Omental fat pad (tissue), 4 donors: ENCODE measurements around the gene SLC45A2. TPM values are rescaled to one million over a fixed set of nuclear protein-coding genes. Genes with fewer than 3 reads are reported as not detected.
"Not testable (repeated sequence)": the region's sequence is repeated elsewhere in the genome, so short reads cannot be mapped to it uniquely, and the experiment has no call there.

ENCODE experiments used
- ATAC-seq: fragments of 150-250 bp; one replicate; pipeline ENCODE4 v1.9.1; 2016; ENCODE audit warnings: mild to moderate bottlenecking, moderate library complexity; ENCODE audit not compliant: low FRiP score
- DNase-seq: peaks from one replicate; pipeline ENCODE4 v3.0.0-alpha.2; 2019; ENCODE audit warnings: low spot score
- total RNA-seq, 4 donors: library from RNA; depleted of rRNA; stranded (reverse); fragments of >200 nt; gene quantifications; one replicate each; pipeline ENCODE4 v1.1.0, GENCODE V29; 2016
- TF ChIP-seq, protein P1 (sequence below), 3 donors: fragments of 450-650 bp; IDR thresholded peaks; one replicate each; pipeline ENCODE4 v1.5.1; 2016 to 2017; ENCODE audit warnings: antibody characterized with exemption in 3 of 3, mild to moderate bottlenecking in 3 of 3, moderate library complexity in 2 of 3

SLC45A2 gene, protein sequence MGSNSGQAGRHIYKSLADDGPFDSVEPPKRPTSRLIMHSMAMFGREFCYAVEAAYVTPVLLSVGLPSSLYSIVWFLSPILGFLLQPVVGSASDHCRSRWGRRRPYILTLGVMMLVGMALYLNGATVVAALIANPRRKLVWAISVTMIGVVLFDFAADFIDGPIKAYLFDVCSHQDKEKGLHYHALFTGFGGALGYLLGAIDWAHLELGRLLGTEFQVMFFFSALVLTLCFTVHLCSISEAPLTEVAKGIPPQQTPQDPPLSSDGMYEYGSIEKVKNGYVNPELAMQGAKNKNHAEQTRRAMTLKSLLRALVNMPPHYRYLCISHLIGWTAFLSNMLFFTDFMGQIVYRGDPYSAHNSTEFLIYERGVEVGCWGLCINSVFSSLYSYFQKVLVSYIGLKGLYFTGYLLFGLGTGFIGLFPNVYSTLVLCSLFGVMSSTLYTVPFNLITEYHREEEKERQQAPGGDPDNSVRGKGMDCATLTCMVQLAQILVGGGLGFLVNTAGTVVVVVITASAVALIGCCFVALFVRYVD
- under 1 TPM in 1 of 4 donors, not detected in 3; 0.19 TPM for total RNA-seq

DNA sequence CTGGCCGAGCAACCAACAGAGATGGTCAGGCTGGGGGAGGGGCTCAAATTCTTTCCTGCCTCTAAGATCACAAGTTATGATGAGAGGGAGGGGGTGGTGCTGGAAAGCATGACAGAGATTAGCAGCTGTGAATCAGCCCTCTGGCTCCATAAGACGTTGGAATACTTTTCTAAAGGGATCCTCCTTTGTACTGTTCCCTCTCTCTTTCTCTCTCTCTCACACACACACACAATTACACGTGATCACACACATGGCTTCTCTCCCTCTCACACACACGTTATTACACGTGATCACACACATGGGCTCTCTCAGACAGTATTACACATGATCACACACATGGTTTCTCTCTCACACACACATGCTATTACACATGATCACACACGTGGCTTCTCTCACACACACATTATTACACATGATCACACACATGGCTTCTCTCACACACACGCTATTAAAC lies at the start of gene SLC45A2:
Gene SLC45A2, minus strand, starts transcription at position 23 of the 454 bp plus-strand sequence. CDS start 110 bp downstream, outside the sequence.
- DNase-seq, result no peak
- TF ChIP-seq, protein P1, sequence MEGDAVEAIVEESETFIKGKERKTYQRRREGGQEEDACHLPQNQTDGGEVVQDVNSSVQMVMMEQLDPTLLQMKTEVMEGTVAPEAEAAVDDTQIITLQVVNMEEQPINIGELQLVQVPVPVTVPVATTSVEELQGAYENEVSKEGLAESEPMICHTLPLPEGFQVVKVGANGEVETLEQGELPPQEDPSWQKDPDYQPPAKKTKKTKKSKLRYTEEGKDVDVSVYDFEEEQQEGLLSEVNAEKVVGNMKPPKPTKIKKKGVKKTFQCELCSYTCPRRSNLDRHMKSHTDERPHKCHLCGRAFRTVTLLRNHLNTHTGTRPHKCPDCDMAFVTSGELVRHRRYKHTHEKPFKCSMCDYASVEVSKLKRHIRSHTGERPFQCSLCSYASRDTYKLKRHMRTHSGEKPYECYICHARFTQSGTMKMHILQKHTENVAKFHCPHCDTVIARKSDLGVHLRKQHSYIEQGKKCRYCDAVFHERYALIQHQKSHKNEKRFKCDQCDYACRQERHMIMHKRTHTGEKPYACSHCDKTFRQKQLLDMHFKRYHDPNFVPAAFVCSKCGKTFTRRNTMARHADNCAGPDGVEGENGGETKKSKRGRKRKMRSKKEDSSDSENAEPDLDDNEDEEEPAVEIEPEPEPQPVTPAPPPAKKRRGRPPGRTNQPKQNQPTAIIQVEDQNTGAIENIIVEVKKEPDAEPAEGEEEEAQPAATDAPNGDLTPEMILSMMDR (IDR thresholded peaks at IDR 0.05), result no peak
- ATAC-seq, result no peak

DNA sequence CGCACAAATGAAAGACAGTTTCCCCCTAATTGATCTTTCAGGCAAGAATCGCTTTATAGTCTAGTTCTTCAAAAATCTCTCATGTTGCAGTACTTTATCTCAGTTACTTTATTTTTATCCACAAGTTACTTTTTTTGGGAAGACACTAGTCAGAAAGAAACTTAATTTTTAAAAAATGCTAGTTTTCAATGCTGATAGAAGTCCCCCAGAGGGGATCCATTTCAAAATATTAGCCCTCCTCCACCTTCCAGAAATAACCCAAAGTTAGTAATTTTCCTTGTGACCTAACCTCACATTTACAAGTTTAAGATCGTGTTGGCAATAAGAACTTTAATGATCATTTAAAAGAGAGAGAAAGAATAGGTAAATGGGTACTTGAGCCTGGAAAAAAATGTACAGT lies 47.5 kb upstream of the SLC45A2 start:
- DNase-seq (no peak), ATAC-seq (no peak)
- TF ChIP-seq, protein P1 (IDR thresholded peaks at IDR 0.05), result no peak

DNA sequence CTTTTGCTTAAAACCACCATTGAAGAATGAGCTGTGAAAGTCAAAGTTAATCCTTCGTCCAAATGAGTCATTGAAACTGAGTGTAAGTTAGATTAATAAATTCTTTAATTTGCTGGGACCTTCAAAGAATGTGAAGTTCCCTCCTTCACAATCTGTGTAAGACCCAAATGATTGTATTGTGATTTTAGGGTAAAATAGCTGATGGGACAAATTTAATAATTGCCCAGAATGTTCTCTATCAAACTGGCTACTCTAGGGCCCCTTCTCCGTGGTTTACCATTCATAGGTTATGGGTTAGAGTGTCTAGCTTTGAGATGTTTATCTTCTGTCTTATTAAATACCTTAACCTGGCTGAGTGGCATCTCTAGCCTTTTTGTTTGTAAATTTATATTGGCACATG lies 46.6 kb upstream of the SLC45A2 start:
- no peak for DNase-seq
- TF ChIP-seq, protein P1 (IDR thresholded peaks at IDR 0.05), result no peak
- ATAC-seq, result no peak

DNA sequence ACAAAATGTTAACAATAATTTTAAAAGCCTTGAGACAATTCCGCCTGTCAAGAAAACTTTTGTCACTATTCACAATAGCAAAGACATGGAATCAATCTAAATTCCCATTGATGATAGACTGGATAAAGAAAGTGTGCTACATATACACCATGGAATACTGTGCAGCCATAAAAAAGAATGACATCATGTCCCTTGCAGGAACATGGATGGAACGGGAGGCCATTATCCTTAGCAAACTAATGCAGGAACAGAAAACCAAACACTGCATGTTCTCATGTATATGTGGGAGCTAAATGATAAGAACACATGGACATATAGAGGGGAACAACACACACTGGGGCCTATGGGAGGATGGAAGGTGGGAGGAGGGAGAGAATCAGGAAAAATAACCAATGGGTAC lies 46.1 kb upstream of the SLC45A2 start:
- ATAC-seq, DNase-seq: not testable (repeated sequence)

DNA sequence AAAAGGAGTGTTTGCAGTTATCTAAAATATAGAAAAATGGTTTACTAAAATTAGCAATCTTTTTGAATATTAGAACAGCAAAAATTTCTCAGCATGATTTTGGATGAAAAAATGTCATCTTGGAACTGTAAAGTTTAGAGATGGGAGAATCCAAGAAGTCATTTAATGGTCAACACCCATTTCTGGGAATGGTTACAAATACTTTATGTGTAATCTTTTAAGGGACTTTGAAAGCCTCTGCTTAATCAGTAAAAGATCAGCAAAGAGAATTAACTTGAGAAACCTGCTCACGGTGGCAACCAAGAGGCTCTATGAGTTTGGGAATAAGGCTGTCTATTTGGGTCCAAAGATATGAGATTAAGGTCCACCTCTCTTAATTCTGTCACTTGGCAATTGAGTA lies 45.6 kb upstream of the SLC45A2 start:
- DNase-seq (no peak), ATAC-seq (no peak)
- TF ChIP-seq, protein P1 (IDR thresholded peaks at IDR 0.05), result no peak

DNA sequence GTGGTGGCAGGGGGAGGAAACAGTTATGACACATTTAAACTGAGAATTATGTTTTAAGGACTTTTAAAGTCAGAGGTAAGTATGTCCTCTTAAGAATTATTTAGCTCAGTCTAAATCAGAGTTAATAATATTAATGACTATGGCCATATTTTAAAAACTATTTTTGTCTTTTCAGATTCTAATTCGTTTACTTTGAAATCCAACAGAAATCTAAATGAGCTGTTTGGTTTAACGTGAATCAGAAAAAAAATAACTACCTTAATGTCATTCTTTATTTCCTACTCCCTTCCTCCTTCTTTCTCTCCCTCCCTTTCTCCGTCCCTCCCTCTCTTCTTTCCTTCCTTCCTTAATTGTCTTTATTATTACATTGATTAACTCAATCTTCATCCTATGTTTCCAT lies 43.9 kb upstream of the SLC45A2 start:
- DNase-seq, result no peak
- TF ChIP-seq, protein P1 (IDR thresholded peaks at IDR 0.05), result no peak
- ATAC-seq, result no peak

DNA sequence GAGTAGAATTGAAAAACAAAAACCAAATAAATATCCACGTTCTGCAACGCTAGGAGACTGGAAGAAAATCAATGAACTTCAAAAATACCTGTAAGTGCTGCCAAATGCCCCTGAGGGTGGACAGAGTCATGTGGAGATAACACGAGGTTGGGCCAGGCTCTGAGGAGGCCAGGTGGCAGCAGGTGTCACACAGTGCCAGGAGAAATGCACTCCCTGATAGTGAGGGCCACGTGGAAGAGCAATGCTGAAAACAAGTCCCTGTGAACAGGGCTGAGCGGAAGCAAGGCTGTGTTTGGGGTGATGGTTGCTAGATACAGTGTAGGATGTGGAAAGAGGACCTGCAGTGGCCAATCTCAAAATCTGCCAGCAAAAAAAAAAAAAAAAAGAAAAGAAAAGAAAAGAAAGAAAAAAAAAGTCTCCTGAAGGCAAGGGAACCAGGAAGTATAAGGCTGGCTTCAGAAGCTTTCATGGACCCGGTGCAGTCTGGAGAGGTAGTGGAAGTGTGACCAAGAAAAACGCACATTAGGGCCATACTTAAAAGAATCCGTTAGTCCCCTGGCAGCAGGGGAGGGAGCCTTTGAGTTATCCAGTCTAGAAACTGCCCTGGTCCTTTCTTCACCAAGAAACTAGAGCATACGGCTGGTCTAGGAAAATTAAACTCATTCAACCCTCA lies 41.7 kb upstream of the SLC45A2 start:
- DNase-seq, result no peak
- TF ChIP-seq, protein P1 (IDR thresholded peaks at IDR 0.05), result no peak
- ATAC-seq, result no peak
